ENCODE measurements around the gene PRKAG2. TPM values are rescaled to one million over a fixed set of nuclear protein-coding genes. Genes with fewer than 3 reads are reported as not detected.
A peak's percentile ranks its signal among the peaks of the same experiment; 100 is the strongest.

Gene PRKAG2
- total and polyA plus RNA-seq, 10 donors: 15.8 to 50.9 (median 32.8) TPM

- peak overlapping the region; percentile 89 to 98 (median 96) for H3K27ac ChIP-seq
- peaks cover 13 to 44% (median 27%) of the 10 kb centered on the region in 6 donors for H3K4me1 ChIP-seq
- peaks cover 0 to 14% (median 0%) of the 10 kb centered on the region in 6 donors for H3K36me3 ChIP-seq
- H3K27me3 ChIP-seq (replicated peaks in 1 of 7): no peaks in the 10 kb centered on the region
- TF ChIP-seq POLR2AphosphoS5 (IDR thresholded peaks at IDR 0.05): peak; percentile 41 to 70 (median 70)
- TF ChIP-seq POLR2A (IDR thresholded peaks at IDR 0.05): no peak
- peak in 6 of 11 experiments; percentile 8 to 65 (median 50) for TF ChIP-seq CTCF (IDR thresholded peaks at IDR 0.05 in 8 of 11, conservative IDR thresholded peaks at IDR 0.05 in 3 of 11)
- 0 to 1% (median 1%) methylated on average over 29 to 111 of the region's 111 CpGs for WGBS, 5 donors
- H3K4me3 ChIP-seq: peak overlapping the region; percentile 53 to 88 (median 66)
- intact Hi-C loops (cut with DNase I; ENCODE audit: low total_unique reads): loop anchor here (10.0 kb wide), 1 partner anchor 243 kb away; the partner anchor contains the start of gene PRKAG2
- peaks cover 0 to 6% (median 0%) of the 10 kb centered on the region in 8 donors for H3K9me3 ChIP-seq
- DNase-seq: peak; percentile 98
These were observed 244.8 kb downstream of the PRKAG2 start for GRCh38 chr7:151631953-151632749.

GRCh38 chr7:151631570-151631952 lies 245.4 kb downstream of the PRKAG2 start:
- Histone ChIP-seq H3K9me3 (peaks cover 0 to 6% (median 0%) of the 10 kb centered on the region in 8 donors), H3K4me1 (peaks cover 13 to 44% (median 27%) of the 10 kb centered on the region in 6 donors), H3K27ac (peak overlapping the region; percentile 82 to 98 (median 96)), H3K27me3 (replicated peaks in 1 of 7) (no peaks in the 10 kb centered on the region), H3K4me3 (peak overlapping the region; percentile 53 to 88 (median 64)), H3K36me3 (peaks cover 0 to 17% (median 0%) of the 10 kb centered on the region in 6 donors)
- WGBS, 5 donors: 0 to 1% (median 1%) methylated on average over 12 to 31 of the region's 31 CpGs
- no peak for DNase-seq
- intact Hi-C loops (cut with DNase I; ENCODE audit: low total_unique reads): loop anchor here (10.0 kb wide), 1 partner anchor 243 kb away; the partner anchor contains the start of gene PRKAG2
- TF ChIP-seq POLR2AphosphoS5 (IDR thresholded peaks at IDR 0.05): no peak
- TF ChIP-seq CTCF (IDR thresholded peaks at IDR 0.05 in 8 of 11, conservative IDR thresholded peaks at IDR 0.05 in 3 of 11): peak in 3 of 11 experiments; percentile 10 to 14 (median 14)

DNA sequence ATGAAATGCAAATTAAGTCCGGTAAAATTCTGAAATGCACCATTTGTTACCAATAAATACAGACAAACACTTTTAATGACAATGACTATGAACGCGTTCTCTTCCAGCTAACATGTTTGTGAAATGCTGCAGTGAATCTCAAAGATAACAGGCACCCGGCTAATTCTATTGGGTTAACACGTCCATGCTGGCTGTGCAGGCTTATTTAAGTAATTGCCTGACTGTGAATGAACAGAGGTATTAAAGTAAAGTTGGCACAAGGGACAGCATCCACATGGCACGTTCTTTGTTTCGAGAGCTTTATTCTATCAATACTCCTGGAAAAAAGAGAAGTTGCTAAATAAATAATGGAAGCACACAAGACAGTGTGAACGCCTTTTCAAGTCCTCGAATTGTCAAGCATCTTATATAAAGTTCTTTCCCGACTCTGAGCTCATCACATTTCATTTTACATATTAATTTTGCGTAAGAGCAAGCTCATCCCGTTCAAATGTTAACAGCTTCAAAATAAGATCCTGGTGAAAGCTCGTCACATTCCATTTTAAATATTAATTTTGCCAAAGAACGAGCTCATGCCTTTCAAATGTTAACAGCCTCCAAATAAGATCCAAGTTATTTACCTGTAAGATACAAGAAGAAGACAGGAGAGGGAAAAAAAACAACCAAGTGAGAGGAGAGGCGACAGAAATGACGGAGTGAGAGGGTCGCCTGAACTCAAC lies 245.9 kb downstream of the PRKAG2 start:
- peaks cover 0 to 17% (median 0%) of the 10 kb centered on the region in 6 donors for H3K36me3 ChIP-seq
- TF ChIP-seq CTCF (IDR thresholded peaks at IDR 0.05 in 8 of 11, conservative IDR thresholded peaks at IDR 0.05 in 3 of 11): no peak
- no peak for TF ChIP-seq POLR2A (IDR thresholded peaks at IDR 0.05)
- TF ChIP-seq POLR2AphosphoS5 (IDR thresholded peaks at IDR 0.05): no peak
- intact Hi-C loops (cut with DNase I; ENCODE audit: low total_unique reads): loop anchor here (10.0 kb wide), 1 partner anchor 244 kb away; the partner anchor contains the start of gene PRKAG2
- H3K4me1 ChIP-seq: peaks cover 13 to 46% (median 27%) of the 10 kb centered on the region in 6 donors
- H3K4me3 ChIP-seq: peak overlapping the region; percentile 53 to 88 (median 64)
- DNase-seq: no peak
- H3K27me3 ChIP-seq (replicated peaks in 1 of 7): no peaks in the 10 kb centered on the region
- WGBS, 5 donors: 26 to 33% (median 29%) methylated on average over 17 of the region's 17 CpGs
- peaks cover 0 to 6% (median 0%) of the 10 kb centered on the region in 8 donors for H3K9me3 ChIP-seq
- H3K27ac ChIP-seq: peak overlapping the region; percentile 82 to 98 (median 96)
